GM23338 (cell line): ENCODE measurements around the gene NCAPD2.

Source experiments
- CREB1 ChIP-seq: fragments of 250-450 bp; sonication (Bioruptor Pico); IDR thresholded peaks from 2 replicates; pipeline ENCODE4 v1.5.0; 2020; ENCODE audit warnings: low read depth, mild to moderate bottlenecking, moderate library complexity
- CTCF ChIP-seq, 2 experiments: fragments of 200-600 bp in 1 of 2; sonication (generic) in 1 of 2; conservative IDR thresholded peaks; 2 replicates each; pipeline versions ENCODE4 v1.5.1 to v1.6.1; 2016 to 2017; ENCODE audit warnings: antibody characterized with exemption in 2 of 2, low read depth in 2 of 2, mild to moderate bottlenecking in 2 of 2, moderate library complexity in 1 of 2
- EZH2 ChIP-seq: fragments of 200-600 bp; sonication (generic); IDR thresholded peaks from one replicate; pipeline ENCODE4 v1.8.0; 2017; ENCODE audit warnings: antibody characterized with exemption, mild to moderate bottlenecking, low read depth; ENCODE audit not compliant: unreplicated experiment
- EZH2phosphoT487 ChIP-seq: fragments of 200-600 bp; sonication (generic); IDR thresholded peaks from one replicate; pipeline ENCODE4 v1.8.1; 2018; ENCODE audit warnings: antibody characterized with exemption; ENCODE audit not compliant: unreplicated experiment
- JUNB ChIP-seq: IDR thresholded peaks from one replicate; pipeline ENCODE4 v1.6.1; 2016; ENCODE audit warnings: antibody characterized with exemption; ENCODE audit not compliant: unreplicated experiment
- NANOG ChIP-seq: IDR thresholded peaks from 2 replicates; pipeline ENCODE4 v1.6.1; 2016; ENCODE audit warnings: antibody characterized with exemption, borderline replicate concordance
- POLR2AphosphoS5 ChIP-seq: IDR thresholded peaks from 2 replicates; pipeline ENCODE4 v1.6.1; 2016; ENCODE audit warnings: antibody characterized with exemption, low read depth
- REST ChIP-seq: IDR thresholded peaks from one replicate; pipeline ENCODE4 v1.6.1; 2018; ENCODE audit warnings: antibody characterized with exemption; ENCODE audit not compliant: unreplicated experiment
- STAT1 ChIP-seq: IDR thresholded peaks from one replicate; pipeline ENCODE4 v1.6.1; 2016; ENCODE audit warnings: antibody characterized with exemption; ENCODE audit not compliant: unreplicated experiment
- ZNF114 ChIP-seq: fragments of 250-450 bp; sonication (Bioruptor Pico); IDR thresholded peaks from 2 replicates; pipeline ENCODE4 v1.5.0; 2020; ENCODE audit warnings: mild to moderate bottlenecking, moderate library complexity
- ZNF331 ChIP-seq: fragments of 250-450 bp; sonication (Bioruptor Pico); IDR thresholded peaks from 2 replicates; pipeline ENCODE4 v1.5.0; 2020; ENCODE audit warnings: low read depth, mild to moderate bottlenecking, moderate library complexity
- TF ChIP-seq, protein P1 (sequence below): IDR thresholded peaks from 2 replicates; pipeline ENCODE4 v1.6.1; 2016; ENCODE audit warnings: antibody characterized with exemption

DNA sequence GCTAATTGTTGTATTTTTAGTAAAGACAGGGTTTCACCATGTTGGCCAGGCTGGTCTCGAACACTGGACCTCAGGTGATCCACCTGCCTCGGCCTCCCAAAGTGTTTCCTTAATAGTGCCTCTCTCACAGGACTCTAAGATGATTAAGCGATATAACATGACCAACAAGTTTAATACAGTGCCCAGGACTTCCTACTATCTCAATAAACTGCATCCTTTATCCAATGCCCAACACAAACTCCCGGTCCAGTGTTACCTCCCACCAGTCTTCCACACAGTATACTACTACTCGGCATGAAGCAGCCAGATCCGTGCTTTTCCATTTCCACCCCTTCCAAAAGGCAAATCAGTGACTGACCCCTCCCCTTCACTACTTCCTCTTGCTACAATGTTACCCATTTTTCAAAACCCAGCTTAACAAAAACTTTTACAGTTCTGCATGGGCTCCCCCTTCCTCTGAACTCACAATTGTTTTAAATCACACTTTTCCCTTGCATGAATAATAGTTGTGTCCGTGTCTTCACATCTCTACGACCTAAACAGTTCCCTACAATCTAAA, 73.3 kb downstream of the NCAPD2 start:
- TF ChIP-seq CTCF (conservative IDR thresholded peaks at IDR 0.05; ENCODE audit: low read depth in 2 of 2): no peak
- no peak for TF ChIP-seq EZH2phosphoT487
- no peak for TF ChIP-seq EZH2
- no peak for TF ChIP-seq POLR2AphosphoS5
- no peak for TF ChIP-seq STAT1
- no peak for TF ChIP-seq NANOG
- no peak for TF ChIP-seq REST
- TF ChIP-seq CREB1 (CRISPR knock-in tag): no peak
- TF ChIP-seq ZNF114 (CRISPR knock-in tag): no peak
- no peak for TF ChIP-seq ZNF331 (CRISPR knock-in tag)
- TF ChIP-seq JUNB: no peak
- TF ChIP-seq, protein P1, sequence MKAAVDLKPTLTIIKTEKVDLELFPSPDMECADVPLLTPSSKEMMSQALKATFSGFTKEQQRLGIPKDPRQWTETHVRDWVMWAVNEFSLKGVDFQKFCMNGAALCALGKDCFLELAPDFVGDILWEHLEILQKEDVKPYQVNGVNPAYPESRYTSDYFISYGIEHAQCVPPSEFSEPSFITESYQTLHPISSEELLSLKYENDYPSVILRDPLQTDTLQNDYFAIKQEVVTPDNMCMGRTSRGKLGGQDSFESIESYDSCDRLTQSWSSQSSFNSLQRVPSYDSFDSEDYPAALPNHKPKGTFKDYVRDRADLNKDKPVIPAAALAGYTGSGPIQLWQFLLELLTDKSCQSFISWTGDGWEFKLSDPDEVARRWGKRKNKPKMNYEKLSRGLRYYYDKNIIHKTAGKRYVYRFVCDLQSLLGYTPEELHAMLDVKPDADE: no peak
